Measurements from ENCODE around the gene CABYR.

DNA sequence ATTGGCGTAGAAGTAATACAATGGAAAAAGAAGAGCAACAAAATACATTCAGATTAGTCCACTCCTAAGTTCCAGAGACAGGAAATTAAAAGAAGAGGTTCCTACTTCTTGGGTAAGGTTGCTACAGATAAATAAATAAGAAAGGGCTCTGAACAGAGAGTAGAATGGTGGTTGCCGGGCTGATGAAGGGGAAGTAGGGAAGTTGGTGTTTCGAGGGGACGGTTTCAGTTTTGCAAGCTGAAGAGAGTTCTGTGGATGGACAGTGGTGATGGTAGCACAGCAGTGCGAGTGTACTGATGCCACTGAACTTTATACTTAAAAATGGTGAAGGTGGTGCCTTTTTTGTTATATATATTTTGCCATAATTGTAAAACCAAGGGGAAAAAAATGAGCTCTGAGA is 48.2 kb downstream of the CABYR start:
- TF ChIP-seq, protein P1, sequence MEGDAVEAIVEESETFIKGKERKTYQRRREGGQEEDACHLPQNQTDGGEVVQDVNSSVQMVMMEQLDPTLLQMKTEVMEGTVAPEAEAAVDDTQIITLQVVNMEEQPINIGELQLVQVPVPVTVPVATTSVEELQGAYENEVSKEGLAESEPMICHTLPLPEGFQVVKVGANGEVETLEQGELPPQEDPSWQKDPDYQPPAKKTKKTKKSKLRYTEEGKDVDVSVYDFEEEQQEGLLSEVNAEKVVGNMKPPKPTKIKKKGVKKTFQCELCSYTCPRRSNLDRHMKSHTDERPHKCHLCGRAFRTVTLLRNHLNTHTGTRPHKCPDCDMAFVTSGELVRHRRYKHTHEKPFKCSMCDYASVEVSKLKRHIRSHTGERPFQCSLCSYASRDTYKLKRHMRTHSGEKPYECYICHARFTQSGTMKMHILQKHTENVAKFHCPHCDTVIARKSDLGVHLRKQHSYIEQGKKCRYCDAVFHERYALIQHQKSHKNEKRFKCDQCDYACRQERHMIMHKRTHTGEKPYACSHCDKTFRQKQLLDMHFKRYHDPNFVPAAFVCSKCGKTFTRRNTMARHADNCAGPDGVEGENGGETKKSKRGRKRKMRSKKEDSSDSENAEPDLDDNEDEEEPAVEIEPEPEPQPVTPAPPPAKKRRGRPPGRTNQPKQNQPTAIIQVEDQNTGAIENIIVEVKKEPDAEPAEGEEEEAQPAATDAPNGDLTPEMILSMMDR (conservative IDR thresholded peaks at IDR 0.05 in 1 of 2, IDR thresholded peaks at IDR 0.05 in 1 of 2; ENCODE audit: low read depth in 1 of 2, low read length in 2 of 2): no peak
- TF ChIP-seq EZH2 (IDR thresholded peaks at IDR 0.05; ENCODE audit: low read length, missing control alignments): no peak

All from fibroblast of lung (primary cell).